ENCODE measurements around the gene MAPKAPK3. TPM values are rescaled to one million over a fixed set of nuclear protein-coding genes. Genes with fewer than 3 reads are reported as not detected.

Gene MAPKAPK3
- total RNA-seq, result 38.1 TPM

- intact Hi-C loops (cut with DNase I), result loop anchor here (5.0 kb wide), 2 partner anchors 770 to 815 kb away; partner anchors contain the start of gene MANF
- TF ChIP-seq CTCF (IDR thresholded peaks at IDR 0.05), result no peak
- TF ChIP-seq POLR2AphosphoS5 (IDR thresholded peaks at IDR 0.05; ENCODE audit: insufficient read depth in 1 of 2, low read depth in 1 of 2), result peak in 1 of 2 donors; percentile 52
- Histone ChIP-seq H3K4me3 (peak within 1 kb of the TSS; percentile 83 to 98), H3K36me3 (no peaks in the 10 kb centered on the region), H3K9me3 (no peaks in the 10 kb centered on the region), H3K4me1 (peaks cover 53% of the 10 kb centered on the region), H3K27me3 (no peaks in the 10 kb centered on the region), H3K27ac (peak within 1 kb of the TSS; percentile 94)
- DNase-seq (ENCODE audit: extremely low spot score in 2 of 2), result no peak
Measured at GRCh38 chr3:50617096-50617791, at the start of gene MAPKAPK3. MAPKAPK3 (plus strand) TSS chr3:50617151; CDS start chr3:50617566, 415 bp downstream.

DNA sequence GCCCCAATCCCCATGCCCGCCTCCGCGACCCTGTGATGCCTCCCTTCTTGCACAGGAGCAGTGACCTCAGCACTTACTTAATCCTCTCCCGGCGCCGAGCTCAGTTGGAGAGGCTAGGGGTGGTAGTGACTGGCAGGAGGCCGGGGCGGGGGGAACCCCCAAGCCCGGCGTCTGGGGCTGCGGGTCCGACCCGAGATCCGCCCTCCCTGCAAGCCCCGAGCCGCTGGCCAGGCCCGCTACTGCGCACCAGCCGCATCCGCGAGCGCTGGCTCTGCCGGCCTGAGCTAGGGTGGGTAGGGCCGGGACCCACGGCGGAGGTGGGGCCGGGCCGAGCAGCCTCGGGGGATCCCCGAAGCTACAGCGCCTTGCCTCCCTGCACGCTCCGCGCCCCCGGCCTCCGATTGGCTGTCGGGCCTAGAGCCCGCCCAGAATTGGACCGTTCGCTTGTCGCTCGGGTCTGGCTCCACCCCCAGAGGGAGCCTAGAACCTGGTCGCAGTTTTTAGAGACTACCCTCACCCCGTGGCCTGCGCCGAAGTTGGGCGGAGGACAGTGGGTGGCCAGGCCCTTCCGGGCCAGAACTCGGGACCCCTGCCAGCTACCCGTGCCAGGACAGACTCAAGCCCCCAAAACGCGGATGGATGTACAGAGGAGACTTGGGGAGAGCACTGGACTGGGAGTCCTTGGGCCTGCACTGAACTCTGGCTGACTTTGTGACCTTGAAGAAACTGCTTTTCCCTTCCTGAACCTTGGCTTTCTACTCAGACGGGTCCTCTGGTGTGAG, 49.4 kb upstream of the MAPKAPK3 start, which contains the start of gene C3orf18:
TSS of gene C3orf18 (minus strand) at position 362 of the 782 bp plus-strand sequence. CDS start 2,048 bp downstream, outside the sequence.
- intact Hi-C loops (cut with DNase I), result no loop called here
- Histone ChIP-seq H3K27ac (peak within 1 kb of the TSS; percentile 87), H3K27me3 (no peaks in the 10 kb centered on the region), H3K4me3 (peak within 1 kb of the TSS; percentile 73 to 92), H3K36me3 (no peaks in the 10 kb centered on the region), H3K4me1 (peaks cover 55% of the 10 kb centered on the region), H3K9me3 (no peaks in the 10 kb centered on the region)
- peak in 1 of 2 donors; percentile 95 for DNase-seq (ENCODE audit: extremely low spot score in 2 of 2)
- TF ChIP-seq CTCF (IDR thresholded peaks at IDR 0.05) (no peak), POLR2A (IDR thresholded peaks at IDR 0.05) (peak in 1 of 2 donors; percentile 15), POLR2AphosphoS5 (IDR thresholded peaks at IDR 0.05; ENCODE audit: insufficient read depth in 1 of 2, low read depth in 1 of 2) (peak; percentile 15 to 79)

- Histone ChIP-seq H3K27ac (peak within 1 kb of the TSS; percentile 87), H3K9me3 (no peaks in the 10 kb centered on the region), H3K36me3 (no peaks in the 10 kb centered on the region), H3K4me1 (peaks cover 57% of the 10 kb centered on the region), H3K4me3 (peak within 1 kb of the TSS; percentile 73 to 92), H3K27me3 (no peaks in the 10 kb centered on the region)
- TF ChIP-seq CTCF (IDR thresholded peaks at IDR 0.05), result no peak
- TF ChIP-seq POLR2A (IDR thresholded peaks at IDR 0.05), result peak in 1 of 2 donors; percentile 50
- peak; percentile 90 to 97 for TF ChIP-seq POLR2AphosphoS5 (IDR thresholded peaks at IDR 0.05; ENCODE audit: insufficient read depth in 1 of 2, low read depth in 1 of 2)
- peak in 1 of 2 donors; percentile 98 for DNase-seq (ENCODE audit: extremely low spot score in 2 of 2)
- intact Hi-C loops (cut with DNase I), result no loop called here
Measured at GRCh38 chr3:50568947-50569749, 47.8 kb upstream of the MAPKAPK3 start, which contains the start of gene HEMK1. HEMK1 (plus strand) TSS chr3:50569522; CDS start chr3:50571105, 1,583 bp downstream.

- no peak for DNase-seq (ENCODE audit: extremely low spot score in 2 of 2)
- no peak overlapping the region for H3K4me3 ChIP-seq
- peaks cover 57% of the 10 kb centered on the region for H3K4me1 ChIP-seq
- H3K36me3 ChIP-seq, result no peaks in the 10 kb centered on the region
- H3K9me3 ChIP-seq, result no peaks in the 10 kb centered on the region
- TF ChIP-seq POLR2A (IDR thresholded peaks at IDR 0.05) (no peak), CTCF (IDR thresholded peaks at IDR 0.05) (no peak), POLR2AphosphoS5 (IDR thresholded peaks at IDR 0.05; ENCODE audit: insufficient read depth in 1 of 2, low read depth in 1 of 2) (no peak)
- no peak overlapping the region for H3K27ac ChIP-seq
- intact Hi-C loops (cut with DNase I), result loop anchor here (1.0 kb wide), 1 partner anchor 42 kb away; no protein-coding TSS in a partner anchor
- no peaks in the 10 kb centered on the region for H3K27me3 ChIP-seq
Measured at GRCh38 chr3:50570508-50571279, 46.3 kb upstream of the MAPKAPK3 start.

Measured in vagina (tissue), 2 donors.